ENCODE measurements around the gene CCDC57. TPM values are rescaled to one million over a fixed set of nuclear protein-coding genes. Genes with fewer than 3 reads are reported as not detected.

The CCDC57 gene
- total RNA-seq, 4 donors from 2014 or later = 14.8 to 32.0 (median 21.9) TPM

DNA sequence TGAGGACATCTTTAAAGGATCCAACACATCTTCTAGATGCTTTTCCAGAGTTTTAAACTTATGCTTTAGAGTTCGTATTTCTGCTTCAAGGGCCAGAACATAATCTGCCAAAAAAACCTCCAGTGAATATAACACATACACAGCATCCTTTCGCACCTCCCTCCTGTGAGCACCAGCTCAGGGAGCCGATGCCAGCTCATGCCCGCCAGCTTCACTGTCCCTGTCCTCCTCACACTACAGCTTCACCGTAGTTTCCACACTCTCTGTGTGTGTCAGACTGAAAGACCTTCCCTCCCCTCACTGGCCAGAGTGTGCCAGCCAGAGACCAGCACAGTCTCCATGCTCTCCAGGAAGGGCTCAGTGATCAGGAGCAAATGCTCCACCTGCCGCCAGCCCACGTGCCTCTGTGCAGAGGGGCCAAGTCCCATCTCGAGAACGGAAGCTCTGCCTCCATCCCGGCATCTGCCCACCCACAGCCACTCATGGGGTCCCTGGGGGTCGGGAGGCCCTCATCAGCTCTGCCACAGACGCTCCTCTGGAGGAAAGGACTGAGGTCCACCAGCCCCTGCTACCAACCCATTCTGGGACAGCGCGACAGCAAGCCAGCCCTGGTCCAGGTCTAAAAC lies 40.8 kb downstream of the CCDC57 start:
- TF ChIP-seq, protein P1, sequence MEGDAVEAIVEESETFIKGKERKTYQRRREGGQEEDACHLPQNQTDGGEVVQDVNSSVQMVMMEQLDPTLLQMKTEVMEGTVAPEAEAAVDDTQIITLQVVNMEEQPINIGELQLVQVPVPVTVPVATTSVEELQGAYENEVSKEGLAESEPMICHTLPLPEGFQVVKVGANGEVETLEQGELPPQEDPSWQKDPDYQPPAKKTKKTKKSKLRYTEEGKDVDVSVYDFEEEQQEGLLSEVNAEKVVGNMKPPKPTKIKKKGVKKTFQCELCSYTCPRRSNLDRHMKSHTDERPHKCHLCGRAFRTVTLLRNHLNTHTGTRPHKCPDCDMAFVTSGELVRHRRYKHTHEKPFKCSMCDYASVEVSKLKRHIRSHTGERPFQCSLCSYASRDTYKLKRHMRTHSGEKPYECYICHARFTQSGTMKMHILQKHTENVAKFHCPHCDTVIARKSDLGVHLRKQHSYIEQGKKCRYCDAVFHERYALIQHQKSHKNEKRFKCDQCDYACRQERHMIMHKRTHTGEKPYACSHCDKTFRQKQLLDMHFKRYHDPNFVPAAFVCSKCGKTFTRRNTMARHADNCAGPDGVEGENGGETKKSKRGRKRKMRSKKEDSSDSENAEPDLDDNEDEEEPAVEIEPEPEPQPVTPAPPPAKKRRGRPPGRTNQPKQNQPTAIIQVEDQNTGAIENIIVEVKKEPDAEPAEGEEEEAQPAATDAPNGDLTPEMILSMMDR (IDR thresholded peaks at IDR 0.05) = no peak
- DNase-seq (ENCODE audit: low spot score) (no peak), ATAC-seq (ENCODE audit: low FRiP score) (no peak)

GRCh38 chr17:82170412-82170961 lies 42.2 kb downstream of the CCDC57 start:
- TF ChIP-seq, protein P1 (IDR thresholded peaks at IDR 0.05) = no peak
- ATAC-seq (ENCODE audit: low FRiP score) (no peak), DNase-seq (ENCODE audit: low spot score) (no peak)

GRCh38 chr17:82168568-82168967 lies 44.1 kb downstream of the CCDC57 start:
- TF ChIP-seq, protein P1 (IDR thresholded peaks at IDR 0.05) = no peak
- ATAC-seq (ENCODE audit: low FRiP score) = no peak
- no peak for DNase-seq (ENCODE audit: low spot score)

DNA sequence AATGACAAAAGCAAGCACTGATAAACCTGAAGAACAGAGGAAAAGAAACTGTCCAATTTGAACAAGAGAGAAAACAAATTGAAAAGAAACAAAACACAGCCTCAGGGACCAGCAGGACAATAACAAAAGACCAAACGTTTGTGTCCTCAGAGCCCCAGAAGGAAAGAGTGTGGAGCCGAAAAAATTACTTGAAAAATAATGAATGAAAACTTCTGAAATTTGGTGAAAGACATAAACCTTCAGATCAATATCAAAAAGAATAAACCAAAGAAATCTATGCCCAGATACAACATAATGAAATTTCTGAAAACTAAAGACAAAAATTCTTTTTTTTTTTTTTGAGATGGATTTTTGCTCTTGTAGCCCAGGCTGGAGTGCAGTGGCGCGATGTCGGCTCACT lies 45.6 kb downstream of the CCDC57 start:
- no peak for ATAC-seq (ENCODE audit: low FRiP score)
- DNase-seq (ENCODE audit: low spot score) = no peak
- TF ChIP-seq, protein P1 (IDR thresholded peaks at IDR 0.05) = no peak

DNA sequence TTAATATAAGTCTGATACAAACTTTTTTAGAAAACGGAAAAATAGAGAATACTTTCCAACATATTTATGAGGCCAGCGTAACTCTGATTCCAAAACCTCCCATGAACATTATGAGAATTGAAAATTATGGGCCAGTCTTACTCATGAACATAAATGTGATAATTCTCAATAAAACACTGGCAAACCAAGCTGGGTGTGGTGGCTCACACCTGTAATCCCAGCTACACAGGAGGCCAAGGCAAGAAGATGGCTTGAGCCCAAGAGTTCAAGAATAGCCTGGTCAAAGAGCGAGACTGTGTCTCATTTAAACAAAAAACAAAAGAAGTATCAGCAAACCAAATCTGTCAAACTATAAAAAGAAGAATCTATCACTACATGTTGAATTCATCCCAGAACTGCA lies 47.8 kb downstream of the CCDC57 start:
- DNase-seq (ENCODE audit: low spot score) (no peak), ATAC-seq (ENCODE audit: low FRiP score) (no peak)
- TF ChIP-seq, protein P1 (IDR thresholded peaks at IDR 0.05) = no peak

- no peak for DNase-seq (ENCODE audit: low spot score)
- TF ChIP-seq, protein P1 (IDR thresholded peaks at IDR 0.05) = no peak
- no peak for ATAC-seq (ENCODE audit: low FRiP score)
Observed at GRCh38 chr17:82161216-82161615, 51.4 kb downstream of the CCDC57 start.

- ATAC-seq (ENCODE audit: low FRiP score) (no peak), DNase-seq (ENCODE audit: low spot score) (no peak)
- TF ChIP-seq, protein P1 (IDR thresholded peaks at IDR 0.05) = no peak
Observed at GRCh38 chr17:82160075-82160474, 52.6 kb downstream of the CCDC57 start.
